HepG2 (cell line): ENCODE data around the gene ATOSB. TPM values are rescaled to one million over a fixed set of nuclear protein-coding genes. Genes with fewer than 3 reads are reported as not detected.
A peak's percentile ranks its signal among the peaks of the same experiment; 100 is the strongest.

Source experiments
- CBX2 ChIP-seq, 2 experiments: fragments of 200-600 bp in 1 of 2; sonication (generic); formaldehyde crosslinking in 1 of 2; IDR thresholded peaks; 2 replicates each; pipeline versions ENCODE4 v1.7.0 to v1.8.1; 2018 to 2022; ENCODE audit warnings: low read depth in 2 of 2, low read length in 1 of 2, mild to moderate bottlenecking in 1 of 2, missing genetic modification reagents in 1 of 2
- EZH2 ChIP-seq: conservative IDR thresholded peaks from 2 replicates; pipeline ENCODE4 v1.6.1; 2012; ENCODE audit warnings: mild to moderate bottlenecking, low read depth, low read length, moderate library complexity
- NFE2L2 ChIP-seq: fragments of 150-350 bp; IDR thresholded peaks from 2 replicates; pipeline ENCODE4 v1.6.1; 2014; ENCODE audit warnings: low read length
- RAD51 ChIP-seq: fragments of 450-650 bp; IDR thresholded peaks from 2 replicates; pipeline ENCODE4 v1.6.1; 2016; ENCODE audit warnings: borderline replicate concordance
- SCMH1 ChIP-seq: sonication (generic); formaldehyde crosslinking; IDR thresholded peaks from 2 replicates; pipeline ENCODE4 v1.9.0; 2021; ENCODE audit warnings: missing genetic modification reagents, mild to moderate bottlenecking, borderline replicate concordance
- ZHX2 ChIP-seq, 2 experiments: sonication (generic) in 1 of 2; formaldehyde crosslinking in 1 of 2; IDR thresholded peaks; 2 replicates each; pipeline versions ENCODE4 v1.6.1 to v1.9.0; 2014 to 2022; ENCODE audit warnings: antibody characterized with exemption in 1 of 2, borderline replicate concordance in 1 of 2, inconsistent platforms in 1 of 2, low read depth in 1 of 2, missing genetic modification reagents in 1 of 2
- ZNF318 ChIP-seq: sonication (generic); formaldehyde crosslinking; IDR thresholded peaks from 2 replicates; pipeline ENCODE4 v1.4.0; 2020; ENCODE audit warnings: mild to moderate bottlenecking, missing genetic modification reagents
- ZNF350 ChIP-seq: sonication (generic); formaldehyde crosslinking; IDR thresholded peaks from 2 replicates; pipeline ENCODE4 v1.4.0; 2020; ENCODE audit warnings: mild to moderate bottlenecking, low read depth, missing genetic modification reagents, borderline replicate concordance
- ZNF704 ChIP-seq: sonication (generic); formaldehyde crosslinking; IDR thresholded peaks from 2 replicates; pipeline ENCODE4 v1.8.1; 2023; ENCODE audit warnings: mild to moderate bottlenecking, inconsistent platforms, moderate library complexity, missing genetic modification reagents, borderline replicate concordance
- ZNF816 ChIP-seq: sonication (generic); formaldehyde crosslinking; IDR thresholded peaks from 2 replicates; pipeline ENCODE4 v1.8.0; 2022; ENCODE audit warnings: missing genetic modification reagents, mild to moderate bottlenecking, borderline replicate concordance
- ZSCAN25 ChIP-seq: sonication (generic); formaldehyde crosslinking; IDR thresholded peaks from 2 replicates; pipeline ENCODE4 v1.8.0; 2022; ENCODE audit warnings: mild to moderate bottlenecking, missing genetic modification reagents
- polyA plus RNA-seq, 8 experiments: library from polyadenylated mRNA; depleted of rRNA in 3 of 8; stranded (reverse) in 7 of 8; unstranded in 1 of 8; fragments of >200 nt; fragmentation: Illumina TruSeq in 4 of 8; extraction: Trizol in 4 of 8; gene quantifications; 2 replicates each; pipeline versions ENCODE4 v1.2.1 to v1.2.3, GENCODE V29; 2011 to 2016; ENCODE audit warnings: low read depth in 4 of 8, missing spikeins in 1 of 8, mixed read lengths in 1 of 8; ENCODE audit not compliant: insufficient read depth in 1 of 8
- total RNA-seq, 5 experiments: library from RNA; depleted of rRNA; stranded (reverse); fragments of >200 nt; fragmentation: Illumina TruSeq; extraction: Trizol; gene quantifications; 2 replicates each; pipeline ENCODE4 v1.2.3, GENCODE V29; 2016; ENCODE audit warnings: low read depth in 1 of 5

Gene ATOSB
- total and polyA plus RNA-seq, 2 of the 13 experiments (the other 11 are each of a cell fraction or from before 2014, with no cell fraction given), result 1.9 to 6.4 TPM

- TF ChIP-seq ZNF350 (CRISPR knock-in tag), result peak; percentile 91
- TF ChIP-seq ZHX2 (IDR thresholded peaks at IDR 0.05; ENCODE audit: low read depth), result peak; percentile 71
- no peak for TF ChIP-seq ZHX2 (CRISPR knock-in tag; IDR thresholded peaks at IDR 0.05; ENCODE audit: borderline replicate concordance)
- no peak for TF ChIP-seq CBX2 (IDR thresholded peaks at IDR 0.05; ENCODE audit: low read depth, low read length)
- no peak for TF ChIP-seq CBX2 (CRISPR knock-in tag; IDR thresholded peaks at IDR 0.05; ENCODE audit: low read depth)
- no peak for TF ChIP-seq ZNF704 (CRISPR knock-in tag)
- TF ChIP-seq NFE2L2, result no peak
- no peak for TF ChIP-seq RAD51
- no peak for TF ChIP-seq ZNF318 (CRISPR knock-in tag)
- no peak for TF ChIP-seq ZNF816
- TF ChIP-seq SCMH1 (CRISPR knock-in tag), result no peak
- TF ChIP-seq ZSCAN25 (CRISPR knock-in tag), result no peak
- TF ChIP-seq EZH2, result no peak
These were observed 12.6 kb downstream of the ATOSB start, which contains the start of gene STOML2 (continued) for GRCh38 chr9:35102769-35103659.
